RWPE2 (cell line): ENCODE data around the gene HOXA7.
A peak's percentile ranks its signal among the peaks of the same experiment; 100 is the strongest.

Experiments
- ATAC-seq: fragments of 200-7000 bp; cut with Tn5 transposase; 3 replicates; pipeline ENCODE4 v1.9.1; 2021; ENCODE audit warnings: low read depth
- DNase-seq: peaks from one replicate; pipeline ENCODE4 v3.0.0-alpha.2; 2020; ENCODE audit warnings: low spot score
- H3K27ac ChIP-seq: fragments of 450-650 bp; 2 replicates; pipeline ENCODE4 v1.5.1; 2017; ENCODE audit warnings: mild to moderate bottlenecking; ENCODE audit not compliant: poor library complexity, severe bottlenecking
- H3K27me3 ChIP-seq: fragments of 250-450 bp; sonication (Bioruptor Pico); 2 replicates; pipeline ENCODE4 v1.5.1; 2021; ENCODE audit warnings: mild to moderate bottlenecking, moderate library complexity; ENCODE audit not compliant: insufficient read depth, poor library complexity, severe bottlenecking
- H3K36me3 ChIP-seq: fragments of 250-450 bp; sonication (Bioruptor Pico); 2 replicates; pipeline ENCODE4 v1.5.1; 2020; ENCODE audit warnings: low read depth, mild to moderate bottlenecking, moderate library complexity
- H3K4me1 ChIP-seq: fragments of 250-450 bp; sonication (Bioruptor Pico); 2 replicates; pipeline ENCODE4 v1.5.1; 2021; ENCODE audit warnings: mild to moderate bottlenecking, moderate library complexity; ENCODE audit not compliant: insufficient read depth, poor library complexity, severe bottlenecking
- H3K4me3 ChIP-seq: fragments of 250-450 bp; sonication (Bioruptor Pico); 2 replicates; pipeline ENCODE4 v1.5.1; 2021; ENCODE audit warnings: mild to moderate bottlenecking, moderate library complexity; ENCODE audit not compliant: severe bottlenecking
- H3K9me3 ChIP-seq: fragments of 250-450 bp; sonication (Bioruptor Pico); 2 replicates; pipeline ENCODE4 v1.5.1; 2021; ENCODE audit warnings: mild to moderate bottlenecking, moderate library complexity; ENCODE audit not compliant: severe bottlenecking
- TF ChIP-seq, protein P1 (sequence below): fragments of 450-650 bp; IDR thresholded peaks from one replicate; pipeline ENCODE4 v1.5.1; 2017; ENCODE audit warnings: mild to moderate bottlenecking, moderate library complexity; ENCODE audit not compliant: poor library complexity, severe bottlenecking

The HOXA7 gene

DNA sequence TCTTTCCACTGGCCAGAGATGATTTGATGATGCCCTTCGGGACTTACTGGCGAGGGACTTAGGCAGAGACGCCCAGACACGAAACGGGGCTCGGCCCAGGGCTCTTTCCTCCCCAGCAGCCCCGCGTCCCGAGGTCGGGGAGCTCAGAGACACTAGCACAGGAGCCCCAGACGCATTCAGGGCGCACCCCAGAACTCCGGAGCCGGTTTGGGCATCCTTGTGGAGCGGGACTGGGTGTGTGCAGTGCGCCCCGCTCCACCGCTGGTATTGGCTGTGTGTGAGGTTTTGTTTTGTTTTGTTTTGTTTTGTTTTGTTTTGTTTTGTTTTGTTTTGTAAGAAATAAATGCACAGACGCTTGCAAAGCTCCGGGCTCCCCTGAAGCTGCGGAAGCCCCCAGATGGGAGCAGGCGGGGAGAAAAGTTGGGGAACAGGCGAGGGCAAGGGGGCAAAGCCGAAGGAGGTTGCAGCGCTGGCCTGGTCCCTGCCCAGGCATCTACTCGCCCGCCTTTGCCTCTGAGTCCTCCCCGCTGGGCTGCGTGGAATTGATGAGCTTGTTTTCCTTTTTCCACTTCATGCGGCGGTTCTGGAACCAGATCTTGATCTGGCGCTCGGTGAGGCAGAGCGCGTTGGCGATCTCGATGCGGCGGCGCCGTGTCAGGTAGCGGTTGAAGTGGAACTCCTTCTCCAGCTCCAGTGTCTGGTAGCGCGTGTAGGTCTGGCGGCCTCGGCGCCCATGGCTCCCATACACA is 11.1 kb downstream of the HOXA7 start:
- no peak for ATAC-seq
- H3K27me3 ChIP-seq, result no peaks in the 10 kb centered on the region

DNA sequence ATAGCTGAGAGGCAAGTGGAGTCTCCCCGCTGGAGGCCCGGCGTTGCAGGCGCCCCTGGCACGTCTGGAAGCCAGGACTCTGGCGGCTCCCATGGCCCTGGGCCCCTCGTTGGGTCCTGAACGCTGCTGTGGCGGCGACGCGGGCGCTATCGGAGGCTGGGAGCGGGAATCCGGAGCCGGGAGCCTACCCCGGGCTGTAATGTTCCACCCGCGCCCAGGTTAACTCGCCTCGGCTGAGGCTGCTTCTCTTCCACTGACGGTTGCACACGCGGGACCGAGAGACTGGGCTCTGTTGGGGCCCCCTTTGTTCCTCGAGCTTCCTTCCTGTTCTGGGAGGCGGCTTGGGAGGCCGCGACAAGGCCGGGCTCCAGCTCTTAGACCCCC is 11.7 kb downstream of the HOXA7 start:
- H3K4me3 ChIP-seq, result peak overlapping the region; percentile 8
- peak overlapping the region; percentile 85 for H3K27ac ChIP-seq
- TF ChIP-seq, protein P1, sequence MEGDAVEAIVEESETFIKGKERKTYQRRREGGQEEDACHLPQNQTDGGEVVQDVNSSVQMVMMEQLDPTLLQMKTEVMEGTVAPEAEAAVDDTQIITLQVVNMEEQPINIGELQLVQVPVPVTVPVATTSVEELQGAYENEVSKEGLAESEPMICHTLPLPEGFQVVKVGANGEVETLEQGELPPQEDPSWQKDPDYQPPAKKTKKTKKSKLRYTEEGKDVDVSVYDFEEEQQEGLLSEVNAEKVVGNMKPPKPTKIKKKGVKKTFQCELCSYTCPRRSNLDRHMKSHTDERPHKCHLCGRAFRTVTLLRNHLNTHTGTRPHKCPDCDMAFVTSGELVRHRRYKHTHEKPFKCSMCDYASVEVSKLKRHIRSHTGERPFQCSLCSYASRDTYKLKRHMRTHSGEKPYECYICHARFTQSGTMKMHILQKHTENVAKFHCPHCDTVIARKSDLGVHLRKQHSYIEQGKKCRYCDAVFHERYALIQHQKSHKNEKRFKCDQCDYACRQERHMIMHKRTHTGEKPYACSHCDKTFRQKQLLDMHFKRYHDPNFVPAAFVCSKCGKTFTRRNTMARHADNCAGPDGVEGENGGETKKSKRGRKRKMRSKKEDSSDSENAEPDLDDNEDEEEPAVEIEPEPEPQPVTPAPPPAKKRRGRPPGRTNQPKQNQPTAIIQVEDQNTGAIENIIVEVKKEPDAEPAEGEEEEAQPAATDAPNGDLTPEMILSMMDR, result no peak
- DNase-seq (no peak), ATAC-seq (no peak)
- H3K36me3 ChIP-seq, result peaks cover 3% of the 10 kb centered on the region; the same call in 1 of the 2 replicates
- H3K9me3 ChIP-seq, result no peaks in the 10 kb centered on the region
- H3K27me3 ChIP-seq, result no peaks in the 10 kb centered on the region
- H3K4me1 ChIP-seq, result peaks cover 9% of the 10 kb centered on the region

More for the DNA sequence above, 11.1 kb downstream of the HOXA7 start:
- Histone ChIP-seq H3K27ac (peak overlapping the region; percentile 85), H3K4me1 (peaks cover 9% of the 10 kb centered on the region), H3K9me3 (no peaks in the 10 kb centered on the region), H3K4me3 (peak overlapping the region; percentile 8), H3K36me3 (peaks cover 3% of the 10 kb centered on the region; the same call in 1 of the 2 replicates)
- DNase-seq, result no peak
- TF ChIP-seq, protein P1, result no peak

DNA sequence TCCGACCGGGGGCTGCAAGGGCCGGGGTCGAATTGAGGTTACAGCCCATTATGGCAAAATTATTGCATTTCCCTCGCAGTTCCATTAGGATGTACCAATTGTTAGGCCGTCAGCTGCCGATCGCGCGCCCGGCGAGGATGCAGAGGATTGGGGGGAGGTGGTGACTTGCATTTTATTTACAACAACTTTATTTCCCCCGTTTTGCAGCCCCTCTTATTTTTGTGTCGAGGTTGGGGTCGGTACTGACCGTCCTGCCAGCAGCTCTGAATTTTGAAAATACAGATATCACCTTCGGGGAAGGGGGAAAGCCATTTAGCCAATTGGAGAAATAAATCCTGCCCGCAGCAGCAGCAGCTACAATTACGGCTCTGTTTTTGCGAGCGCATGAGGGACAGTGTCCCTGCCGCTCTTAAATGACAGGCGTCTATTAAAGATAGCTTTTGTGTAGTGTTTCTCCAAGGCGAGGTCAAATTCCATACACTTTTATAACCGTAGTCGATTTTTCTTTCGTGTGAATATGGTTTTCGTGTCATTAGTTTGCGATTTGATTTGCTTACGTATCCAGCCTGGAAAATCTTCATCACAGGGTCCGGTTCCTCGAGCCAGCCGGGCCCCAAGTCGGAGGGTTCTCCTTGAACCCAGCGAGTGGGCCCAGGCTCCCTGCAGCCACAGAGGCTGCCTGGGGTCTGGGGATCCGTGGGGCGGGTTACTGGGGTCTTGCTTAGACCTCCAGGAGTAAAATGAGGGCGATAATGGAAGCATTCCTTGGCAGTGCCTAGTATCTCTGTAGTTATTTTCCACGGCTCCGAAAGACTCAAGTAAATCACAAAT is 12.3 kb downstream of the HOXA7 start:
- H3K36me3 ChIP-seq, result peaks cover 3% of the 10 kb centered on the region; the same call in 1 of the 2 replicates
- no peaks in the 10 kb centered on the region for H3K27me3 ChIP-seq
- peak overlapping the region; percentile 85 for H3K27ac ChIP-seq
- TF ChIP-seq, protein P1, result peak; percentile 80
- peaks cover 9% of the 10 kb centered on the region for H3K4me1 ChIP-seq
- no peaks in the 10 kb centered on the region for H3K9me3 ChIP-seq
- H3K4me3 ChIP-seq, result peak overlapping the region; percentile 8
- ATAC-seq (no peak), DNase-seq (no peak)

DNA sequence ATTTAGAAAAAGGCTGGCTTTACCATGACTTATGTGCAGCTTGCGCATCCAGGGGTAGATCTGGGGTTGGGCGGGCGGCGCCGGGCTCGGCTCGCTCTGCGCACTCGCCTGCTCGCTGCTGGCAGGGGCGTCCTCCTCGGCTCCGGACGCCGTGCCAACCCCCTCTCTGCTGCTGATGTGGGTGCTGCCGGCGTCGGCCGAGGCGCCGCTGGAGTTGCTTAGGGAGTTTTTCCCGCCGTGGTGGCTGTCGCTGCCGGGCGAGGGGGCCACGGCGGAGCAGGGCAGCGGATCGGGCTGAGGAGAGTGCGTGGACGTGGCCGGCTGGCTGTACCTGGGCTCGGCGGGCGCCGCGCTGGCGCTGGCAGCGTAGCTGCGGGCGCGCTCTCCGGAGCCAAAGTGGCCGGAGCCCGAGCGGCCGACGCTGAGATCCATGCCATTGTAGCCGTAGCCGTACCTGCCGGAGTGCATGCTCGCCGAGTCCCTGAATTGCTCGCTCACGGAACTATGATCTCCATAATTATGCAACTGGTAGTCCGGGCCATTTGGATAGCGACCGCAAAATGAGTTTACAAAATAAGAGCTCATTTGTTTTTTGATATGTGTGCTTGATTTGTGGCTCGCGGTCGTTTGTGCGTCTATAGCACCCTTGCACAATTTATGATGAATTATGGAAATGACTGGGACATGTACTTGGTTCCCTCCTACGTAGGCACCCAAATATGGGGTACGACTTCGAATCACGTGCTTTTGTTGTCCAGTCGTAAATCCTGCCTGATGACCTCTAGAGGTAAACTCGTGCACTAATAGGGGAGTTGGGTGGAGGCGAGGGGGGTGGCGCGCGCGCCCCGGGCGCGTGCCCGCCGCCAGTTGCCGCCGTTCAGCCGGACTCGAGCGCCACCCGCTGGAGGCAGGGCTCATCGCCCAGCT is 13.2 kb downstream of the HOXA7 start, which contains the start of gene HOXA5:
HOXA5 (minus strand) TSS at position 659 of the 927 bp plus-strand sequence; CDS start at position 585, 74 bp downstream.
- DNase-seq (no peak), ATAC-seq (peak; percentile 38)
- no peaks in the 10 kb centered on the region for H3K9me3 ChIP-seq
- H3K27me3 ChIP-seq, result no peaks in the 10 kb centered on the region
- peaks cover 3% of the 10 kb centered on the region; the same call in 1 of the 2 replicates for H3K36me3 ChIP-seq
- H3K4me1 ChIP-seq, result peaks cover 9% of the 10 kb centered on the region
- H3K27ac ChIP-seq, result peak within 1 kb of the TSS; percentile 85
- H3K4me3 ChIP-seq, result peak within 1 kb of the TSS; percentile 64
- TF ChIP-seq, protein P1, result peak; percentile 97
